Activated CD4-positive, alpha-beta T cell treated with anti-CD3 and anti-CD28 coated beads, Interleukin-2, amount 10 ng/mL, durations not matched to agents 24 days and 14 days (primary cell): Measurements from ENCODE around the gene ISCU. TPM values are rescaled to one million over a fixed set of nuclear protein-coding genes. Genes with fewer than 3 reads are reported as not detected.

Source experiments
- DNase-seq: peaks from one replicate; pipeline ENCODE4 v3.0.0; 2022
- H3K27ac Mint-ChIP-seq: one replicate; pipeline ENCODE4 v1.8.0; 2022; ENCODE audit warnings: mild to moderate bottlenecking, mixed read lengths
- H3K27me3 Mint-ChIP-seq: one replicate; pipeline ENCODE4 v1.8.0; 2022; ENCODE audit warnings: mixed read lengths
- H3K36me3 Mint-ChIP-seq: one replicate; pipeline ENCODE4 v1.8.0; 2022; ENCODE audit warnings: low read depth, mild to moderate bottlenecking, mixed read lengths
- H3K4me1 Mint-ChIP-seq: one replicate; pipeline ENCODE4 v1.8.0; 2021; ENCODE audit warnings: mixed read lengths
- H3K4me3 Mint-ChIP-seq: one replicate; pipeline ENCODE4 v1.8.0; 2022; ENCODE audit warnings: mild to moderate bottlenecking, moderate library complexity, mixed read lengths
- H3K9me3 Mint-ChIP-seq: one replicate; pipeline ENCODE4 v1.8.0; 2021; ENCODE audit warnings: mixed read lengths
- intact Hi-C: fragments of 100-400 bp; cut with micrococcal nuclease; formaldehyde crosslinking; loops from one replicate; pipeline ENCODE4 v1.15.1; 2023
- total RNA-seq: library from RNA; stranded (reverse); gene quantifications from 2 replicates; pipeline ENCODE4 v1.2.3, GENCODE V29; 2022

The ISCU gene
- total RNA-seq = 61.5 and 66.1 TPM in 2 replicates

DNA sequence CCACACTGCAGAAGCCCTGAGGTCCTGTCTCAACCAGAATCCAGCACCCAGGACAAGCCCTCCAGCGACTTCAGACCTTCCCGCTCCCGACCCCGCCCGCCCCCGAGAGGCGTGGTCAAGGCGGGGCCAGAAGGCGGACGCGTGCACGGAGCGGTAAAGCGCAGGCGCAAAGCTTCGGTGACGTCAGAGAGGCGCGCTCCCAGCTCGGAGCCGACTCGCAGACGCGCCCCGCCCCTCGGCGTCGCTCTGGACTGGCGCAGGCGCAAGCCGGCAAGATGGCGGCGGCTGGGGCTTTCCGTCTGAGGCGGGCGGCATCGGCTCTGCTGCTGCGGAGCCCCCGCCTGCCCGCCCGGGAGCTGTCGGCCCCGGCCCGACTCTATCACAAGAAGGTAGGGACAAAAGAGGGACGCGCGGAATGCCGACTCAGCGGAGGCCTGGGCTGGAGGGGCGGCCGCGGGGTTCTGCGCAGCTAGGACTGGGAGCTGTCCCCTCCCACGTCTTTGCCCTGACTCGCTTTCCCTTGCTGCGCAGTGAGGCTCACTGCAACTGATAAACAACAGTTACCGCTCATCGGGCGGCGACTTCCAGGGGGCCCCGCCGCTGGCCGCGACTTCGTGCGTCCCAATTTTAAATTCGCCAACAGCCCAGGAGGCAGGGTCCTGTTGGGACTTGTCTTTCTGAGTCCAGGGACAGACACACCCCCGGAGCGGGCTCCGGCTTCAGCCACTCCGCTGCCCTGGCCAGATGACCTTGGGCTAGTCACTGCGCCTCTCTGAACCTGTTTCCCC is at the start of gene ISCU:
Gene ISCU, plus strand, starts transcription at position 249 of the 788 bp plus-strand sequence. Its CDS starts 27 bp downstream, at position 276.
- Mint-ChIP-seq H3K4me3 (peak within 1 kb of the TSS; percentile 99), H3K4me1 (peaks cover 33% of the 10 kb centered on the region), H3K27ac (peak within 1 kb of the TSS; percentile 100), H3K27me3 (no peaks in the 10 kb centered on the region), H3K9me3 (no peaks in the 10 kb centered on the region), H3K36me3 (peaks cover 42% of the 10 kb centered on the region)
- peak; percentile 100 for DNase-seq
- intact Hi-C loops = loop anchor here (1.0 to 5.0 kb wide), 11 partner anchors 56 to 1470 kb away; partner anchors contain the start of genes ALKBH2, CORO1C, CRY1 and SELPLG

DNA sequence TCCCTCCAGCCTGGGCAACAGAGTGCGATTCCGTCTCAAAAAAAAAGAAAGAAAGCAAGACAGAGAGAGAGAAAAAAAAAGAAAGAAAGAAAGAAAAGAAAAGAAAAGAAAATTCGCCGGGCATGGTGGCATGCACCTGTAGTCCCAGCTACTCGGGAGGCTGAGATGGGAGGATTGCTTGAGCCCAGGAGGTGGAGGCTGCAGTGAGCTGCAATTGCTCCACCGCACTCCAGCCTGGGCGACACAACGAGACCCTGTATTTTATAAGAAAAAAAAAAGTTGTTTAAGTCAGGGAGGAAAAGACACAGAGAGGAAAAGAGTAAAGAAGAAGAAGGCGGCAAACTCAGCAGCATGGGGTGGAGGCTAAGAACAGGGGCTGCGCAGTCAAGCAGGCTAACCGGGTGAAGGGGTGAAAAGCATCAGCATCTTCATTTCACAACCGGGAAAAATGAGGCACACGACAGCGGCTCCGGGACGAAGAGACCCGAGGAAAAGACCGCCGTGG is 47.9 kb upstream of the ISCU start:
- H3K27me3 Mint-ChIP-seq = no peaks in the 10 kb centered on the region
- peak overlapping the region; percentile 84 for H3K27ac Mint-ChIP-seq
- intact Hi-C loops = loop anchor here (2.0 to 10.0 kb wide), 2 partner anchors 750 to 830 kb away; partner anchors contain the start of genes PRDM4 and PWP1
- no peak for DNase-seq
- H3K4me1 Mint-ChIP-seq = peaks cover 31% of the 10 kb centered on the region
- H3K36me3 Mint-ChIP-seq = peaks cover 19% of the 10 kb centered on the region
- H3K4me3 Mint-ChIP-seq = peak overlapping the region; percentile 94
- H3K9me3 Mint-ChIP-seq = no peaks in the 10 kb centered on the region

DNA sequence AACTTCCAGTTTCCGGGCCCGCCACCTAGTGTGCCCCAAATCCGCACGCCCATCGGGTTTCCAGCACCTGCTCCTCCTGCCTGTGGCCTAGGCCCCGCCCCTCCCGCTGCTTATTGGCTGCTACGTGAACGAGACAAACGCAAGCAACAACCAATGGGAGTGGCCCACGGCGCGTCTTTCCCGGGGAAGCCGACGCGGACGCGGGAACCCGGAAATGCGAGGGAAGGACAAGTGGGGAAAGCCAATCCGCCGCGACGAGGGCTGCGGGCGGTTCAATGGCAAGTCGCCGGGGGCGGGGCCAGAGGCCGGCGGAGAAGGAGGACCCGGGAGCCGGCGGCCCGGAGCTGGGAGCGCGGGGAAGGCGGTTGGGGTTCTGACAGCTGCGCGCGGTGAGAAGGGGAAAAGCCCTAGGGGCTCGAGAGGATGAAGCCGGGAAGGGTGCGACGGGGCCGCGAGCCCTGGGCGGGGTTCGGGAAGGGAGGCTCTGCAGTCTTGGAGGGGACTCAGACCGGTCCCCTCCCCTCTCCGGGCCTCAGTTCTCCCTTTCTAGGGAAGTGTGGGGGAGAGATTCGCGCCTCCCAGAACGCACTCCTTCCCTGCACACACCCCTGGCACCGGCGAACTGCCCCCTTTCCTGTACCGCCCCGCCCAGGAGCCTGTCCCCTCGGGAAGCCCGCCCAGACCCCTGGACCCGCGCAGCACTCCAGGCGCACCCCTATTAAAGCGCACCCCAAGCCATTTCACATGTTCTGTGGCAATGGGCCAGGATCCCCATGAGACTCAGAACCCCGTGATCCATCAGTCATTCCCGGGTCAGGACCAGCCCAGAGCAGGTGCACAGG is 47.2 kb upstream of the ISCU start, which contains the start of gene FICD:
Gene FICD, plus strand, starts transcription at position 305 of the 842 bp plus-strand sequence. CDS start 1,696 bp downstream, outside the sequence.
- intact Hi-C loops = loop anchor here (1.0 to 10.0 kb wide), 5 partner anchors 46 to 830 kb away; partner anchors contain the start of genes ALKBH2, PRDM4, PWP1 and SART3

DNA sequence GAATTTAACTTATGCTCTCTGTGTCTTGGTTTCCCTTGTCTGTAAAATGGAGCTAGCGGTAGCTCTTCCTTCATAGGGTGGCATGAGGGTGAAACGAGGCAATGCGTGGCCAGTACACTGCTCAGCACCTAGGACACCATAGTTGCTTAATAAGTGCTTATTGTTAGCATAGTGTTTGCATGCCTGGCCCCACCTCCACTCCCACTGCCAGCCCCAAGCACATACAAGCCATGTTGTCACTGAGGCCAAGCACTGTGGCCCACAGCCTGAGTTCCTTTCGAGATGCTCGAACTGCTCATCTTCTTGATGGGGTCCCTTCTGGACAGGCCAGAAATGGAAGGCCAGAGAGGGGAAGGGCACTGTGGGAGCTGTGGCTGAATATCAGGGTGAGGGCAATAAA is 46.5 kb upstream of the ISCU start:
- Mint-ChIP-seq H3K36me3 (peaks cover 33% of the 10 kb centered on the region), H3K27ac (peak overlapping the region; percentile 84), H3K27me3 (no peaks in the 10 kb centered on the region), H3K4me1 (peaks cover 31% of the 10 kb centered on the region), H3K9me3 (no peaks in the 10 kb centered on the region), H3K4me3 (peak overlapping the region; percentile 94)
- DNase-seq = peak; percentile 67
- intact Hi-C loops = loop anchor here (1.0 to 10.0 kb wide), 5 partner anchors 45 to 831 kb away; partner anchors contain the start of genes ALKBH2, PRDM4, PWP1 and SART3

More for the DNA sequence above, 47.2 kb upstream of the ISCU start, which contains the start of gene FICD:
- Mint-ChIP-seq H3K4me1 (peaks cover 31% of the 10 kb centered on the region), H3K36me3 (peaks cover 25% of the 10 kb centered on the region), H3K27ac (peak within 1 kb of the TSS; percentile 84), H3K27me3 (no peaks in the 10 kb centered on the region), H3K4me3 (peak within 1 kb of the TSS; percentile 94), H3K9me3 (no peaks in the 10 kb centered on the region)
- peak; percentile 100 for DNase-seq

DNA sequence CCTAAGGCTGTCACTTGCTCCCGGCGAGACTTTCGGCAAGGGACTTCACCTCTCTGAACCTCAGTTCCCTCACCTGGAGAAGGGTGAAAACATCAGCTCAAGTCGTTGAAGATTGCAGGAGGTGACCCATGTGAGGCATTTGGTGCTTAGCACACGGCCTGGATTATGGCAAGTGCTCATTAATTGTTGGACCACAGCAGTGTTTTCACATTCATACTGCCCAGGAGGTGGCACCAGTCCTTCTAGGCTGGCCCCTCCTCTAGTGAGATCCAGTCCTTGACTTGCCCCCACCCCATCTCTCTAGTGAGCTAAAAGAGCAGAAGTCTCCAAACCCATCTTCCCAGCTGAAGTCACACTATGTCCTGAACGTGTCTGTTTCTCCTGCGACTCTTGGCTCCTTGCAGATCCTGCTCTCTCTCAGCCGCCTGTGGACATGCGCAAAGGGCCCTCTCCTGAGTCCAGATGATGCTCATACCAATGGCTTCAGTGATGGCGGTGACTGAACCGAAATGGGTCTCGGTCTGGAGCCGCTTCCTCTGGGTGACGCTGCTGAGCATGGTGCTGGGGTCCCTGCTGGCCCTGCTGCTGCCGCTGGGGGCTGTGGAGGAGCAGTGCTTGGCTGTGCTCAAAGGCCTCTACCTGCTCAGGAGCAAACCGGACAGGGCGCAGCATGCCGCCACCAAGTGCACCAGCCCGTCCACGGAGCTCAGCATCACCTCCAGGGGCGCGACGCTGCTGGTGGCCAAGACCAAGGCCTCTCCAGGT is 45.7 kb upstream of the ISCU start:
- H3K36me3 Mint-ChIP-seq = peaks cover 37% of the 10 kb centered on the region
- peak overlapping the region; percentile 84 for H3K27ac Mint-ChIP-seq
- DNase-seq = no peak
- intact Hi-C loops = loop anchor here (5.0 to 10.0 kb wide), 3 partner anchors 101 to 752 kb away; partner anchors contain the start of genes ALKBH2 and PRDM4
- H3K27me3 Mint-ChIP-seq = no peaks in the 10 kb centered on the region
- no peaks in the 10 kb centered on the region for H3K9me3 Mint-ChIP-seq
- peak overlapping the region; percentile 94 for H3K4me3 Mint-ChIP-seq
- peaks cover 28% of the 10 kb centered on the region for H3K4me1 Mint-ChIP-seq

DNA sequence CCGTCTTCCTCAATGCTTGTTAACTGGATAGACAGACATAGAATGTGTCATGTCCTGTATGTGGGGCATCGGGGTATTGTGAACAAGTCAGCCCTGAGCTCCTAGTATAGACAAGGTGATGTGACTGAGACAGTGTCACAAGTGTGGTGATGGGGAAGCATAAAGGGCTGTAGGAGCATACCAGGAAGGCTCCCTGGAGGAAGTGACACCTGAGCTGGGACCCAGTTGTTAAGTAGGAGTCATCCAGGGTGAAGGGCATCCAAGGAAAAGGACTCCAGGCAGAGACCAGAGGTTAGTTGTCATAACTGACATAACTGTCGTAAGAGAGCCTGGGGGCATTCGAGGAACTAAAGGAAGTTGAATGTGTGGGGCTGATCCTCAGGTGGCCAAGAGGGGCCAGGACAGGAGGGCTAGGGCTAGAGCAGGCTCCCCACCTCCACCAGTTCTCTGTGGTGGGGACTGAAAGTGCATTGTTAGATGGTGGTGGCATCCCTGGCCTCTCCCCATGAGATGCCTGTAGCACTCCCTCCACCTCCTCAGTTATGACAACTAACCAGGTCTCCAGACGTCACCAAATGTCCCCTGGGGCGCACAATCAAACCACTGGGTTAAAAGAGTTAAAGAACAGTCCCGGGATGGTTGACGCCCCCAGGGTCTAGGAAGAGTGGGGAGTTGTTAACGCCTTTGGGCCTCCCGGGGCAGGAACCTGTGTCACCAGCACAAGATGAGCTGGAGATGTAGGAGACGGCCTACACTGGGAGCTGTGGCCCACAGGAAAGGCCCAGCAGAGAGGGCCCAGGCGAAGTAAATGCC is 44.9 kb upstream of the ISCU start:
- no peaks in the 10 kb centered on the region for H3K27me3 Mint-ChIP-seq
- no peak for DNase-seq
- H3K9me3 Mint-ChIP-seq = no peaks in the 10 kb centered on the region
- no peak overlapping the region for H3K27ac Mint-ChIP-seq
- H3K4me3 Mint-ChIP-seq = no peak overlapping the region
- intact Hi-C loops = loop anchor here (5.0 to 10.0 kb wide), 3 partner anchors 100 to 753 kb away; partner anchors contain the start of genes ALKBH2 and PRDM4
- peaks cover 21% of the 10 kb centered on the region for H3K4me1 Mint-ChIP-seq
- peaks cover 44% of the 10 kb centered on the region for H3K36me3 Mint-ChIP-seq

DNA sequence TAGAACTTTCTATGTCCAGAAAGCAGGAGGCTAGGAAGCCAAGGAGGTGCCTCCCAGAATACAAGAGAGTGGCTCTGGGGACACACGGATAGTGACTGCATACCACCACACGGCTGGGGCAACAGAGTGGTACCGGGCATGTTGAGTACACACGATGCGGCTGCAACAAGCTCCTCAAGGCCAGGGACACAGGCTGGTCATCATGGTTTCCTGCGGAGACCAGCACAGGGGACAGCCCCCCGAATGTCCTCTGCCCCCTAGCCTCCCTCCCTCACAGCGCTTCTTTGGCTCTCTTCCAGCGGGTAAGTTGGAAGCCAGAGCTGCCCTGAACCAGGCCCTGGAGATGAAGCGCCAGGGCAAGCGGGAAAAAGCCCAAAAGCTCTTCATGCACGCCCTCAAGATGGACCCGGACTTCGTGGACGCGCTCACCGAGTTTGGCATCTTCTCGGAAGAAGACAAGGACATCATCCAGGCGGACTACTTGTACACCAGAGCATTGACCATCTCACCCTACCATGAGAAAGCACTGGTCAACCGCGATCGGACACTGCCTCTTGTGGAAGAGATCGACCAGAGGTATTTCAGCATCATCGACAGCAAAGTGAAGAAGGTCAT is 44.2 kb upstream of the ISCU start:
- Mint-ChIP-seq H3K36me3 (peaks cover 46% of the 10 kb centered on the region), H3K27ac (peak overlapping the region; percentile 16)
- intact Hi-C loops = loop anchor here (5.0 to 10.0 kb wide), 3 partner anchors 99 to 753 kb away; partner anchors contain the start of genes ALKBH2 and PRDM4

DNA sequence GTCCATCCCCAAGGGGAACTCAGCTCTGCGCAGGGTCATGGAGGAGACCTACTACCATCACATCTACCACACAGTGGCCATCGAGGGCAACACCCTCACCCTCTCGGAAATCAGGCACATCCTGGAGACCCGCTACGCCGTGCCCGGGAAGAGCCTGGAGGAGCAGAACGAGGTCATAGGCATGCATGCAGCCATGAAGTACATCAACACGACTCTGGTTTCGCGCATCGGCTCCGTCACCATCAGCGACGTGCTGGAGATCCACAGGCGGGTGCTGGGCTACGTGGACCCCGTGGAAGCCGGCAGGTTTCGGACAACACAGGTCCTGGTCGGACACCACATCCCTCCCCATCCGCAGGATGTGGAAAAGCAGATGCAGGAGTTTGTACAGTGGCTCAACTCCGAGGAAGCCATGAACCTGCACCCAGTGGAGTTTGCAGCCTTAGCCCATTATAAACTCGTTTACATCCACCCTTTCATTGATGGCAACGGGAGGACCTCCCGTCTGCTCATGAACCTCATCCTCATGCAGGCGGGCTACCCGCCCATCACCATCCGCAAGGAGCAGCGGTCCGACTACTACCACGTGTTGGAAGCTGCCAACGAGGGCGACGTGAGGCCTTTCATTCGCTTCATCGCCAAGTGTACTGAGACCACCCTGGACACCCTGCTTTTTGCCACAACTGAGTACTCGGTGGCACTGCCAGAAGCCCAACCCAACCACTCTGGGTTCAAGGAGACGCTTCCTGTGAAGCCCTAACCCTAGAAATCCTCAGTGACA is 43.5 kb upstream of the ISCU start:
- no peak overlapping the region for H3K27ac Mint-ChIP-seq

More for the DNA sequence above, 44.2 kb upstream of the ISCU start:
- DNase-seq = no peak
- Mint-ChIP-seq H3K27me3 (no peaks in the 10 kb centered on the region), H3K4me1 (peaks cover 21% of the 10 kb centered on the region), H3K4me3 (no peak overlapping the region), H3K9me3 (no peaks in the 10 kb centered on the region)

DNA sequence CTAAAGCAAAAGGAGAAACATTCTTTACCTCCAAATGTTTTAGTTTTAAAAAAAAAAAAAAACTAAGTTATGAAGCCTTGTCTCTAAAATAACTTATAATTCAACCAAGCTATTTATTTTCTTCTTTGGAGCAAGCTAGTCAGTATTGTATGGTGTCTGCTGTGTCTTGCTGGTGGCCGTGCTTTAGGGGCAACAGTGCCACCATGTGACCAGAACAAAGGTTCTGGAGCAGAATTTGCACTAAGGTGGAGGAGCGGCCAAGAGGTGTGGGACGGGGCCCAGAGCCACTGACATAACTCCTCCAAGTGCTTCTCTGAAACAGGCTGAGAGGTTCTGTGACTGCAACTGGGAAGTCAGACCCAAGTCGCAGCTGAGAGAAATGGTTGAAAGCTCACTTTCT is 42.8 kb upstream of the ISCU start:
- DNase-seq = no peak
- Mint-ChIP-seq H3K27ac (no peak overlapping the region), H3K27me3 (no peaks in the 10 kb centered on the region), H3K4me3 (no peak overlapping the region), H3K9me3 (no peaks in the 10 kb centered on the region), H3K4me1 (peaks cover 18% of the 10 kb centered on the region), H3K36me3 (peaks cover 57% of the 10 kb centered on the region)
- intact Hi-C loops = loop anchor here (5.0 to 10.0 kb wide), 3 partner anchors 98 to 755 kb away; partner anchors contain the start of genes ALKBH2 and PRDM4

More for the DNA sequence above, 43.5 kb upstream of the ISCU start:
- Mint-ChIP-seq H3K4me1 (peaks cover 19% of the 10 kb centered on the region), H3K27me3 (no peaks in the 10 kb centered on the region), H3K4me3 (no peak overlapping the region), H3K9me3 (no peaks in the 10 kb centered on the region), H3K36me3 (peaks cover 52% of the 10 kb centered on the region)
- DNase-seq = no peak
- intact Hi-C loops = loop anchor here (5.0 to 10.0 kb wide), 3 partner anchors 98 to 754 kb away; partner anchors contain the start of genes ALKBH2 and PRDM4

DNA sequence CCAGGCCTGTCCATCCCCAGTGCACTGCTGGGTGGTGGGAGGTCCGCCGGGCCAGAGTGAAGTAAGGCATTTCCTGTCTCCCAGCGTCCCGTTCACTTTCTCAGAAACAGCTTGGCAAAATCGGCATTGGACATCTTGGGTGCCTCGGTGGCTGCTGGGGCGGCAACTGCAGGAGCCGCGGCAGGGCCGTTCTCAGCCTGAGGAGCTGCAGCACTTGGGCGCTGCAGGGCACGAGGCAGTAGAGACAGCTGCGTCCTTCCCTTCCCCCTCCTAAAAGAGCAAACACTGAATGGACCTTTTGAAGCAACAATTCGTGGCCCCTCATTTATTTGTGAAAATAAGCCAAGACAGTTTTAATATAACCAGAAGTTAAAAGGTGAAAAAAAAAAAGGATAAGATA is 39.0 kb upstream of the ISCU start:
- intact Hi-C loops = no loop called here
- Mint-ChIP-seq H3K27ac (no peak overlapping the region), H3K36me3 (peaks cover 76% of the 10 kb centered on the region), H3K4me3 (no peak overlapping the region), H3K4me1 (peaks cover 6% of the 10 kb centered on the region), H3K9me3 (no peaks in the 10 kb centered on the region), H3K27me3 (no peaks in the 10 kb centered on the region)
- no peak for DNase-seq

DNA sequence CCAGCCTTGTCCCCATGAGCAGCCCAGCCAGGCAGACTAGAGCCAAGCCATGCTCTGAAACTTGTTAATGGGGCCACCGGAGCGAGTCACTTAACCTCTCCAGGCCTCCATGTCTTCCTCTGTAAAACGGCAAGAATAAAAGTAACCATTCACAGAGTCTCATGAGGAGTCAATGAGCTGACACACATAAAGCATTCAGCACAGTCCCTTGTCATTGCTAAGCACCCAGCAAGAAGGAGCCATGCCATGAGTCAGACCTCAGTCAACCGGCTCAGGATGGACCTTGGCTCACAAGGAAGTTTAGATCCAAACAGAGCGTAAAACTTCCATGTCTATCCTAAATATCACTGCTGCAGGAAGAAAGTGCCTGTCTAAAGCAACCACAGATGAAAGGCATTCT is 36.7 kb upstream of the ISCU start:
- H3K4me1 Mint-ChIP-seq = peaks cover 8% of the 10 kb centered on the region
- no peaks in the 10 kb centered on the region for H3K27me3 Mint-ChIP-seq
- DNase-seq = no peak
- H3K36me3 Mint-ChIP-seq = peaks cover 74% of the 10 kb centered on the region
- intact Hi-C loops = no loop called here
- no peak overlapping the region for H3K27ac Mint-ChIP-seq
- H3K4me3 Mint-ChIP-seq = no peak overlapping the region
- H3K9me3 Mint-ChIP-seq = no peaks in the 10 kb centered on the region
